ENCODE measurements around the gene GZMM.

GZMM gene

GRCh38 chr19:501646-502045 is 42.2 kb upstream of the GZMM start:
- H3K36me3 ChIP-seq (ENCODE audit: insufficient read depth, low read length) = no peaks in the 10 kb centered on the region
- no peak overlapping the region for H3K27ac ChIP-seq (ENCODE audit: low read depth, low read length)
- no peak overlapping the region for H3K9ac ChIP-seq (ENCODE audit: low read length)
- H3K9me3 ChIP-seq (ENCODE audit: low read length) = no peaks in the 10 kb centered on the region
- H3K4me3 ChIP-seq (ENCODE audit: low read depth in 1 of 2, low read length in 2 of 2) = no peak overlapping the region
- H3K27me3 ChIP-seq (ENCODE audit: control insufficient read depth in 1 of 2, insufficient read depth in 2 of 2, low read length in 2 of 2) = peaks cover 7 to 17% of the 10 kb centered on the region in 2 donors
- H3K4me1 ChIP-seq (ENCODE audit: insufficient read depth, low read length) = peaks cover 4% of the 10 kb centered on the region

- Histone ChIP-seq H3K27me3 (ENCODE audit: control insufficient read depth in 1 of 2, insufficient read depth in 2 of 2, low read length in 2 of 2) (no peaks in the 10 kb centered on the region), H3K9me3 (ENCODE audit: low read length) (no peaks in the 10 kb centered on the region), H3K27ac (ENCODE audit: low read depth, low read length) (no peak overlapping the region), H3K36me3 (ENCODE audit: insufficient read depth, low read length) (no peaks in the 10 kb centered on the region), H3K9ac (ENCODE audit: low read length) (no peak overlapping the region), H3K4me3 (ENCODE audit: low read depth in 1 of 2, low read length in 2 of 2) (no peak overlapping the region), H3K4me1 (ENCODE audit: insufficient read depth, low read length) (peaks cover 16% of the 10 kb centered on the region)
Measured at GRCh38 chr19:504616-505015, 39.2 kb upstream of the GZMM start.

- Histone ChIP-seq H3K4me3 (ENCODE audit: low read depth in 1 of 2, low read length in 2 of 2) (peak overlapping the region; percentile 72), H3K27ac (ENCODE audit: low read depth, low read length) (peak overlapping the region; percentile 82), H3K36me3 (ENCODE audit: insufficient read depth, low read length) (no peaks in the 10 kb centered on the region), H3K9me3 (ENCODE audit: low read length) (no peaks in the 10 kb centered on the region), H3K27me3 (ENCODE audit: control insufficient read depth in 1 of 2, insufficient read depth in 2 of 2, low read length in 2 of 2) (no peaks in the 10 kb centered on the region), H3K9ac (ENCODE audit: low read length) (no peak overlapping the region), H3K4me1 (ENCODE audit: insufficient read depth, low read length) (peaks cover 29% of the 10 kb centered on the region)
Measured at GRCh38 chr19:506404-507285, 37.2 kb upstream of the GZMM start.

GRCh38 chr19:507286-508203 is 36.3 kb upstream of the GZMM start, which contains the start of gene TPGS1:
Gene TPGS1 (plus strand): TSS chr19:507497. CDS start chr19:507507, 10 bp downstream.
- H3K4me3 ChIP-seq (ENCODE audit: low read depth in 1 of 2, low read length in 2 of 2) = peak within 1 kb of the TSS; percentile 72
- H3K9me3 ChIP-seq (ENCODE audit: low read length) = no peaks in the 10 kb centered on the region
- H3K9ac ChIP-seq (ENCODE audit: low read length) = no peak within 1 kb of the TSS
- peak within 1 kb of the TSS; percentile 82 for H3K27ac ChIP-seq (ENCODE audit: low read depth, low read length)
- no peaks in the 10 kb centered on the region for H3K36me3 ChIP-seq (ENCODE audit: insufficient read depth, low read length)
- peaks cover 29% of the 10 kb centered on the region for H3K4me1 ChIP-seq (ENCODE audit: insufficient read depth, low read length)
- no peaks in the 10 kb centered on the region for H3K27me3 ChIP-seq (ENCODE audit: control insufficient read depth in 1 of 2, insufficient read depth in 2 of 2, low read length in 2 of 2)

- Histone ChIP-seq H3K9me3 (ENCODE audit: low read length) (no peaks in the 10 kb centered on the region), H3K4me1 (ENCODE audit: insufficient read depth, low read length) (peaks cover 29% of the 10 kb centered on the region), H3K27me3 (ENCODE audit: control insufficient read depth in 1 of 2, insufficient read depth in 2 of 2, low read length in 2 of 2) (no peaks in the 10 kb centered on the region), H3K9ac (ENCODE audit: low read length) (no peak overlapping the region), H3K36me3 (ENCODE audit: insufficient read depth, low read length) (peaks cover under 1% of the 10 kb centered on the region), H3K4me3 (ENCODE audit: low read depth in 1 of 2, low read length in 2 of 2) (peak overlapping the region; percentile 72), H3K27ac (ENCODE audit: low read depth, low read length) (no peak overlapping the region)
Measured at GRCh38 chr19:508204-509150, 35.4 kb upstream of the GZMM start.

GRCh38 chr19:510606-511100 is 33.2 kb upstream of the GZMM start:
- Histone ChIP-seq H3K4me1 (ENCODE audit: insufficient read depth, low read length) (peaks cover 29% of the 10 kb centered on the region), H3K4me3 (ENCODE audit: low read depth in 1 of 2, low read length in 2 of 2) (no peak overlapping the region), H3K9ac (ENCODE audit: low read length) (no peak overlapping the region), H3K9me3 (ENCODE audit: low read length) (no peaks in the 10 kb centered on the region), H3K27ac (ENCODE audit: low read depth, low read length) (peak overlapping the region; percentile 59), H3K27me3 (ENCODE audit: control insufficient read depth in 1 of 2, insufficient read depth in 2 of 2, low read length in 2 of 2) (no peaks in the 10 kb centered on the region), H3K36me3 (ENCODE audit: insufficient read depth, low read length) (peaks cover 6% of the 10 kb centered on the region)

- H3K27ac ChIP-seq (ENCODE audit: low read depth, low read length) = peak overlapping the region; percentile 59
- no peaks in the 10 kb centered on the region for H3K27me3 ChIP-seq (ENCODE audit: control insufficient read depth in 1 of 2, insufficient read depth in 2 of 2, low read length in 2 of 2)
- H3K4me3 ChIP-seq (ENCODE audit: low read depth in 1 of 2, low read length in 2 of 2) = no peak overlapping the region
- H3K9ac ChIP-seq (ENCODE audit: low read length) = no peak overlapping the region
- peaks cover 6% of the 10 kb centered on the region for H3K36me3 ChIP-seq (ENCODE audit: insufficient read depth, low read length)
- no peaks in the 10 kb centered on the region for H3K9me3 ChIP-seq (ENCODE audit: low read length)
- H3K4me1 ChIP-seq (ENCODE audit: insufficient read depth, low read length) = peaks cover 27% of the 10 kb centered on the region
Measured at GRCh38 chr19:511101-511851, 32.6 kb upstream of the GZMM start.

- Histone ChIP-seq H3K27me3 (ENCODE audit: control insufficient read depth in 1 of 2, insufficient read depth in 2 of 2, low read length in 2 of 2) (no peaks in the 10 kb centered on the region), H3K9ac (ENCODE audit: low read length) (no peak overlapping the region), H3K4me1 (ENCODE audit: insufficient read depth, low read length) (peaks cover 24% of the 10 kb centered on the region), H3K36me3 (ENCODE audit: insufficient read depth, low read length) (peaks cover 6% of the 10 kb centered on the region), H3K9me3 (ENCODE audit: low read length) (no peaks in the 10 kb centered on the region), H3K27ac (ENCODE audit: low read depth, low read length) (no peak overlapping the region), H3K4me3 (ENCODE audit: low read depth in 1 of 2, low read length in 2 of 2) (no peak overlapping the region)
Measured at GRCh38 chr19:512547-513365, 31.1 kb upstream of the GZMM start.

- Histone ChIP-seq H3K9me3 (ENCODE audit: low read length) (no peaks in the 10 kb centered on the region), H3K36me3 (ENCODE audit: insufficient read depth, low read length) (peaks cover 6% of the 10 kb centered on the region), H3K4me3 (ENCODE audit: low read depth in 1 of 2, low read length in 2 of 2) (no peak overlapping the region), H3K27me3 (ENCODE audit: control insufficient read depth in 1 of 2, insufficient read depth in 2 of 2, low read length in 2 of 2) (no peaks in the 10 kb centered on the region), H3K9ac (ENCODE audit: low read length) (no peak overlapping the region), H3K4me1 (ENCODE audit: insufficient read depth, low read length) (peaks cover 17% of the 10 kb centered on the region), H3K27ac (ENCODE audit: low read depth, low read length) (no peak overlapping the region)
Measured at GRCh38 chr19:513368-514165, 30.3 kb upstream of the GZMM start.

All from muscle layer of colon (tissue), 2 donors.